Erythroblast (primary cell): Measurements from ENCODE around the gene CARS1.

Experiments
- GATA1 ChIP-seq: IDR thresholded peaks from 2 replicates; pipeline ENCODE4 v1.6.1; 2011; ENCODE audit warnings: low read depth, mild to moderate bottlenecking, control low read depth, low read length, moderate library complexity
- POLR2A ChIP-seq: IDR thresholded peaks from 2 replicates; pipeline ENCODE4 v1.6.1; 2011; ENCODE audit warnings: mild to moderate bottlenecking, low read length

DNA sequence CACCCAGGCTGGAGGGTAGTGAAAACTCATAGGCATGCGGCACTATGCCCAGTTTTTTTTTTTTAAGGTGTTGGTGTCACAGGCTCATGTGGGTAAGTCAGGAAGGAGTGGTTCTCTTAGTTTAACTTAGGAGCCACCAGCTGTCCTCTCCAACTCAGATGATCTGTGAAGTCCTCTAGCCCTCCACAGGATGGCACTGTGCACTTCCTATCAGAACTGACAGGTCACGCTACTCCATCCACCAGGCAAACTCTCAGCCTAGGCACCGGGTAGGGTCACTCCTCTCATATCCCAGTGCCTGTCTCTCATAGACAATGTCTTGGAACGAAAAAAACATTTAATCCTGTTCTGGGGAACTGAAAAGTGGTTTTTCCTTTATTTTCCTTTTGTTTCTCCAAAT lies 81.6 kb downstream of the CARS1 start:
- TF ChIP-seq POLR2A (no peak), GATA1 (no peak)
